GM12878 (cell line): ENCODE results near the gene CWC25. TPM values are rescaled to one million over a fixed set of nuclear protein-coding genes. Genes with fewer than 3 reads are reported as not detected.

Experiments used
- ATAC-seq: fragments of 200-7000 bp; cut with Tn5 transposase; 3 replicates; pipeline ENCODE4 v1.9.1; 2020; ENCODE audit warnings: mild to moderate bottlenecking, moderate library complexity
- BruUV-seq: library from RNA; stranded (reverse); fragments of 400-500 nt; replicated peaks from 2 replicates; lab custom pipeline; 2021; lab: Mats Ljungman, UMichigan
- CTCF ChIA-PET: fragments of 300-600 bp; sonication (Branson Sonifier 250); formaldehyde crosslinking; extraction: SDS; loops from one replicate; lab custom pipeline; 2021; ENCODE audit warnings: inconsistent platforms; lab: Yijun Ruan, JAX
- POLR2A ChIA-PET: fragments of 350-600 bp; formaldehyde crosslinking; extraction: SDS; loops from one replicate; lab custom pipeline; 2021; ENCODE audit warnings: inconsistent platforms; lab: Charles Lee
- RAD21 ChIA-PET: fragments of 300-600 bp; sonication (Branson Sonifier 250); formaldehyde crosslinking; loops from one replicate; lab custom pipeline; 2023; ENCODE audit warnings: antibody characterized with exemption; ENCODE audit not compliant: unreplicated experiment; lab: Charles Lee
- SMC1A ChIA-PET: fragments of 300-600 bp; sonication (Branson Sonifier 250); formaldehyde crosslinking; loops from one replicate; lab custom pipeline; 2023; ENCODE audit not compliant: unreplicated experiment, uncharacterized antibody; lab: Charles Lee
- DNase-seq: peaks from one replicate; pipeline ENCODE4 v3.0.0-alpha.2; 2011; ENCODE audit warnings: low read depth, low spot score
- FAIRE-seq: peaks from 3 replicates; lab custom pipeline; 2011; peaks lifted over from hg19 to GRCh38; lab: Jason Lieb, UNC
- H2AFZ ChIP-seq: 2 replicates; pipeline ENCODE4 v1.6.0; 2011; ENCODE audit warnings: low read depth, low read length, control low read depth; ENCODE audit not compliant: control insufficient read depth
- H3K27ac ChIP-seq: 2 replicates; pipeline ENCODE4 v1.5.1; 2011; ENCODE audit warnings: control low read depth; ENCODE audit not compliant: control insufficient read depth, insufficient read depth
- H3K27me3 ChIP-seq, 2 experiments: replicated peaks in 1 of 2; 2 replicates each; pipeline versions ENCODE4 v1.6.0 to v1.6.1; 2011; ENCODE audit warnings: low read length in 1 of 2; ENCODE audit not compliant: control insufficient read depth in 2 of 2, insufficient read depth in 2 of 2
- H3K36me3 ChIP-seq, 2 experiments: 2 replicates each; pipeline ENCODE4 v1.5.1; 2011; ENCODE audit warnings: low read length in 1 of 2; ENCODE audit not compliant: control insufficient read depth in 2 of 2, insufficient read depth in 2 of 2
- H3K4me1 ChIP-seq: 2 replicates; pipeline ENCODE4 v1.6.1; 2011; ENCODE audit warnings: mild to moderate bottlenecking, low read length, moderate library complexity, mixed read lengths; ENCODE audit not compliant: control insufficient read depth, insufficient read depth
- H3K4me2 ChIP-seq: 2 replicates; pipeline ENCODE4 v1.6.0; 2011; ENCODE audit warnings: control low read depth; ENCODE audit not compliant: control insufficient read depth, insufficient read depth
- H3K4me3 ChIP-seq: fragments of 200-600 bp; sonication (generic); 2 replicates; pipeline ENCODE4 v1.5.1; 2016
- H3K79me2 ChIP-seq: 2 replicates; pipeline ENCODE4 v1.6.0; 2011; ENCODE audit warnings: low read length; ENCODE audit not compliant: control insufficient read depth, insufficient read depth
- H3K9ac ChIP-seq: 2 replicates; pipeline ENCODE4 v1.8.0; 2011; ENCODE audit warnings: low read length, control low read depth, mixed read lengths; ENCODE audit not compliant: control insufficient read depth, insufficient read depth
- H3K9me3 ChIP-seq: replicated peaks from 3 replicates; pipeline ENCODE4 v1.5.1; 2011; ENCODE audit warnings: mild to moderate bottlenecking, low read length; ENCODE audit not compliant: control insufficient read depth, insufficient read depth
- H4K20me1 ChIP-seq: 2 replicates; pipeline ENCODE4 v1.6.0; 2011; ENCODE audit not compliant: control insufficient read depth, insufficient read depth
- CREM ChIP-seq: IDR thresholded peaks from 2 replicates; pipeline ENCODE4 v1.6.1; 2014; ENCODE audit warnings: antibody characterized with exemption, low read depth
- ETV6 ChIP-seq, 2 experiments: fragments of 450-650 bp in 1 of 2; IDR thresholded peaks in 1 of 2; conservative IDR thresholded peaks in 1 of 2; 2 replicates each; pipeline ENCODE4 v1.6.1; 2014; ENCODE audit warnings: antibody characterized with exemption in 1 of 2, borderline replicate concordance in 1 of 2, low read depth in 1 of 2, mild to moderate bottlenecking in 1 of 2, moderate library complexity in 1 of 2
- KDM1A ChIP-seq: fragments of 200-600 bp; sonication (generic); IDR thresholded peaks from 2 replicates; pipeline ENCODE4 v1.6.1; 2016; ENCODE audit warnings: borderline replicate concordance
- RB1 ChIP-seq: fragments of 450-650 bp; formaldehyde crosslinking; IDR thresholded peaks from 2 replicates; pipeline ENCODE4 v1.6.1; 2017; ENCODE audit warnings: mild to moderate bottlenecking, borderline replicate concordance
- RFX5 ChIP-seq: IDR thresholded peaks from 2 replicates; pipeline ENCODE4 v1.6.1; 2011; ENCODE audit warnings: low read depth, low read length, improper control_type of control experiment
- SUPT20H ChIP-seq: IDR thresholded peaks from 2 replicates; pipeline ENCODE4 v1.6.1; 2011; ENCODE audit warnings: low read depth, mild to moderate bottlenecking, low read length, moderate library complexity, borderline replicate concordance; ENCODE audit not compliant: control insufficient read depth
- WGBS: methylation state at CpG from one replicate; pipeline ENCODE4 v1.1.6; 2016; ENCODE audit warnings: low lambda C conversion rate; ENCODE audit not compliant: insufficient replicate concordance, insufficient coverage; ENCODE audit errors: missing lambda C conversion rate; 5-methylcytosine and 5-hydroxymethylcytosine counted together
- in situ Hi-C: fragments of 300-500 bp; cut with MboI; formaldehyde crosslinking; loops from 9 replicates; pipeline ENCODE4 v1.14.3; 2018; ENCODE audit warnings: mixed read lengths
- intact Hi-C: fragments of 100-400 bp; cut with micrococcal nuclease; formaldehyde crosslinking; loops from one replicate; pipeline ENCODE4 v1.14.2; 2022; ENCODE audit not compliant: unreplicated experiment
- polyA plus RNA-seq, 11 experiments: library from polyadenylated mRNA; depleted of rRNA in 4 of 11; unstranded in 6 of 11; stranded (reverse) in 5 of 11; fragments of >200 nt; fragmentation: Nextera tagmentation in 4 of 11; fragmentation: Illumina TruSeq in 1 of 11; extraction: Ambion mirVana in 4 of 11; extraction: Trizol in 1 of 11; gene quantifications; 1 replicate in 1 of 11; 2 replicates in 10 of 11; pipeline versions ENCODE4 v1.2.1 to v1.2.3, GENCODE V29; 2011 to 2016; ENCODE audit warnings: inconsistent platforms in 2 of 11, missing spikeins in 2 of 11, low read depth in 1 of 11
- total RNA-seq, 4 experiments: library from RNA; depleted of rRNA in 3 of 4; stranded (reverse); fragments of >200 nt in 3 of 4; fragmentation: Illumina TruSeq in 1 of 4; extraction: Trizol in 1 of 4; gene quantifications; 2 replicates each; pipeline versions ENCODE4 v1.2.1 to v1.2.3, GENCODE V29; 2013 to 2021
- TF ChIP-seq, protein P1 (sequence below): IDR thresholded peaks from 2 replicates; pipeline ENCODE4 v1.6.1; 2011; ENCODE audit warnings: borderline replicate concordance, low read depth, mild to moderate bottlenecking, moderate library complexity, mixed read lengths, low read length; ENCODE audit not compliant: insufficient read depth; ENCODE audit errors: extremely low read length
- TF ChIP-seq, protein P2 (sequence below): fragments of 450-650 bp; formaldehyde crosslinking; IDR thresholded peaks from 2 replicates; pipeline ENCODE4 v1.4.0; 2020; ENCODE audit warnings: mild to moderate bottlenecking, moderate library complexity
- TF ChIP-seq, protein P3 (sequence below): IDR thresholded peaks from 2 replicates; pipeline ENCODE4 v1.6.1; 2012; ENCODE audit warnings: low read depth, low read length, improper control_type of control experiment
- TF ChIP-seq, protein P4 (sequence below): IDR thresholded peaks from 2 replicates; pipeline ENCODE4 v1.6.1; 2012; ENCODE audit warnings: low read length, inconsistent platforms
- TF ChIP-seq, protein P5 (sequence below): IDR thresholded peaks from 2 replicates; pipeline ENCODE4 v1.6.1; 2012; ENCODE audit warnings: low read depth, low read length, improper control_type of control experiment

Gene CWC25
- total and polyA plus RNA-seq, 10 of the 15 experiments (the other 5 are each of a cell fraction or from before 2014, with no cell fraction given): 14.7 to 29.7 (median 22.9) TPM

DNA sequence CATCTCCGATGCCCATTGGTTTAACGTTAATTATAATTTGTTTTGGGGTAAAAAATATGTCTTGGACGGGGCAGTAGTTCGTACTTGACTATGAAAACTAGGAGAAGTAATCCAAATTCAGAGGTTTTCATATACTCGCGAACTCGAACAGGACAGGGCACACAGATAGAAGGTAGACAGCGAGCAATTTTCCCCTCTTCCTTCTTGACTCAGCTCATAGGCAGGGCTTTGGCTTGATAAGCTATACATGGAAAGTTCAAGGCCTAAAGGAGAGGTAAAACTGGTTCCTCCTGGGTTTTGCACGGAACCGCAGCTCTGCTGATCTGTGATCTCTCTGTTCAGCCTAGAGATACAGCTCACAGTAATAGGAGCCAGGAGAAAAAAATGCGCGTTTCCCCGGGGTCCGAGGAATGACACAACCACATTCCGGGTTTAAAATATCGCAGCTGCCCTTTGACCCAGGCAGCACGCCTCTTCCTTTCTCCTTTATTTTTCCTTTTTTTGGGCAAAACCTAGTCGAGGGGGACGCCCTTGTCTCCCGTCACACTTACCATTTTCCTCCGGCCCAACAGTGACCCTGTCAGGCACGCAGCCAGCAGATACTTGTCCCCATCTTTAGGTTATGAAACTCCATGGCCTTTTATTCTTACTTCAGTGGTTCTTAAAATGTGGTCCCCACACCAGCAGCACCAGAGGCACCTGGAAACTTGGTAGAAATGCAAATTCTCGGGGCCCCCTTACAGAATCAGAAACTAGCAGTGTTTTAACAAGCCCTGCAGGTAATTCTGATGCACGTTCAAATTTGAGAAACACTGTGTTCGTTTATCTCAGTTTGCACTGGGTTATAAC is 43.1 kb upstream of the CWC25 start:
- peak overlapping the region; percentile 83 for H3K4me2 ChIP-seq
- POLR2A ChIA-PET: interaction anchor here (0.7 to 6.3 kb wide), 9 partner anchors 14 to 117 kb away, joined by 3 to 61 read pairs (median 5); partner anchors contain the start of genes PIP4K2B, PSMB3 and RPL23
- peak; percentile 4 for ATAC-seq
- peaks cover 24% of the 10 kb centered on the region for H3K4me1 ChIP-seq
- intact Hi-C loops: loop anchor here (2.0 to 10.0 kb wide), 4 partner anchors 15 to 284 kb away; partner anchors contain the start of genes EPOP, PLXDC1, PSMB3 and RPL23
- TSS peak; percentile 84 for BruUV-seq
- WGBS: 1% methylated on average over 25 of the region's 25 CpGs
- peaks cover 32% of the 10 kb centered on the region for H3K79me2 ChIP-seq
- H2AFZ ChIP-seq: peak overlapping the region; percentile 80
- H3K27me3 ChIP-seq: no peaks in the 10 kb centered on the region
- SMC1A ChIA-PET: interaction anchor here (1.2 to 3.4 kb wide), 7 partner anchors 10 to 193 kb away, joined by 3 to 20 read pairs (median 7); partner anchors contain the start of gene RPL23
- H3K4me3 ChIP-seq: peak overlapping the region; percentile 87
- RAD21 ChIA-PET: interaction anchor here (0.9 to 4.9 kb wide), 10 partner anchors 14 to 285 kb away, joined by 3 to 33 read pairs (median 5); partner anchors contain the start of genes EPOP, PIP4K2B, PSMB3 and RPL23
- peak overlapping the region; percentile 93 for H3K9ac ChIP-seq
- H4K20me1 ChIP-seq: peaks cover 9% of the 10 kb centered on the region; the same call in 1 of the 2 replicates
- in situ Hi-C loops: no loop called here
- H3K36me3 ChIP-seq: peaks cover 0 to 9% of the 10 kb centered on the region in 2 experiments; a peak in 1 of 4 replicates
- DNase-seq: peak; percentile 51
- H3K27ac ChIP-seq: peak overlapping the region; percentile 98
- H3K9me3 ChIP-seq: no peaks in the 10 kb centered on the region
- CTCF ChIA-PET: interaction anchor here (0.6 to 5.4 kb wide), 10 partner anchors 9 to 285 kb away, joined by 3 to 27 read pairs (median 5); partner anchors contain the start of genes EPOP and RPL23
- FAIRE-seq: peak; percentile 72
- TF ChIP-seq SUPT20H: no peak
- TF ChIP-seq, protein P1, sequence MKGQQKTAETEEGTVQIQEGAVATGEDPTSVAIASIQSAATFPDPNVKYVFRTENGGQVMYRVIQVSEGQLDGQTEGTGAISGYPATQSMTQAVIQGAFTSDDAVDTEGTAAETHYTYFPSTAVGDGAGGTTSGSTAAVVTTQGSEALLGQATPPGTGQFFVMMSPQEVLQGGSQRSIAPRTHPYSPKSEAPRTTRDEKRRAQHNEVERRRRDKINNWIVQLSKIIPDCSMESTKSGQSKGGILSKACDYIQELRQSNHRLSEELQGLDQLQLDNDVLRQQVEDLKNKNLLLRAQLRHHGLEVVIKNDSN: no peak
- TF ChIP-seq, protein P2, sequence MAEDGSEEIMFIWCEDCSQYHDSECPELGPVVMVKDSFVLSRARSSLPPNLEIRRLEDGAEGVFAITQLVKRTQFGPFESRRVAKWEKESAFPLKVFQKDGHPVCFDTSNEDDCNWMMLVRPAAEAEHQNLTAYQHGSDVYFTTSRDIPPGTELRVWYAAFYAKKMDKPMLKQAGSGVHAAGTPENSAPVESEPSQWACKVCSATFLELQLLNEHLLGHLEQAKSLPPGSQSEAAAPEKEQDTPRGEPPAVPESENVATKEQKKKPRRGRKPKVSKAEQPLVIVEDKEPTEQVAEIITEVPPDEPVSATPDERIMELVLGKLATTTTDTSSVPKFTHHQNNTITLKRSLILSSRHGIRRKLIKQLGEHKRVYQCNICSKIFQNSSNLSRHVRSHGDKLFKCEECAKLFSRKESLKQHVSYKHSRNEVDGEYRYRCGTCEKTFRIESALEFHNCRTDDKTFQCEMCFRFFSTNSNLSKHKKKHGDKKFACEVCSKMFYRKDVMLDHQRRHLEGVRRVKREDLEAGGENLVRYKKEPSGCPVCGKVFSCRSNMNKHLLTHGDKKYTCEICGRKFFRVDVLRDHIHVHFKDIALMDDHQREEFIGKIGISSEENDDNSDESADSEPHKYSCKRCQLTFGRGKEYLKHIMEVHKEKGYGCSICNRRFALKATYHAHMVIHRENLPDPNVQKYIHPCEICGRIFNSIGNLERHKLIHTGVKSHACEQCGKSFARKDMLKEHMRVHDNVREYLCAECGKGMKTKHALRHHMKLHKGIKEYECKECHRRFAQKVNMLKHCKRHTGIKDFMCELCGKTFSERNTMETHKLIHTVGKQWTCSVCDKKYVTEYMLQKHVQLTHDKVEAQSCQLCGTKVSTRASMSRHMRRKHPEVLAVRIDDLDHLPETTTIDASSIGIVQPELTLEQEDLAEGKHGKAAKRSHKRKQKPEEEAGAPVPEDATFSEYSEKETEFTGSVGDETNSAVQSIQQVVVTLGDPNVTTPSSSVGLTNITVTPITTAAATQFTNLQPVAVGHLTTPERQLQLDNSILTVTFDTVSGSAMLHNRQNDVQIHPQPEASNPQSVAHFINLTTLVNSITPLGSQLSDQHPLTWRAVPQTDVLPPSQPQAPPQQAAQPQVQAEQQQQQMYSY: no peak
- no peak for TF ChIP-seq RFX5
- TF ChIP-seq, protein P3, sequence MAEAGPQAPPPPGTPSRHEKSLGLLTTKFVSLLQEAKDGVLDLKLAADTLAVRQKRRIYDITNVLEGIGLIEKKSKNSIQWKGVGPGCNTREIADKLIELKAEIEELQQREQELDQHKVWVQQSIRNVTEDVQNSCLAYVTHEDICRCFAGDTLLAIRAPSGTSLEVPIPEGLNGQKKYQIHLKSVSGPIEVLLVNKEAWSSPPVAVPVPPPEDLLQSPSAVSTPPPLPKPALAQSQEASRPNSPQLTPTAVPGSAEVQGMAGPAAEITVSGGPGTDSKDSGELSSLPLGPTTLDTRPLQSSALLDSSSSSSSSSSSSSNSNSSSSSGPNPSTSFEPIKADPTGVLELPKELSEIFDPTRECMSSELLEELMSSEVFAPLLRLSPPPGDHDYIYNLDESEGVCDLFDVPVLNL: no peak
- TF ChIP-seq RB1: no peak
- TF ChIP-seq ETV6 (conservative IDR thresholded peaks at IDR 0.05 in 1 of 2, IDR thresholded peaks at IDR 0.05 in 1 of 2; ENCODE audit: borderline replicate concordance in 1 of 2, low read depth in 1 of 2): peak in 1 of 2 experiments; percentile 5; a peak in 1 of 4 replicates
- TF ChIP-seq, protein P4, sequence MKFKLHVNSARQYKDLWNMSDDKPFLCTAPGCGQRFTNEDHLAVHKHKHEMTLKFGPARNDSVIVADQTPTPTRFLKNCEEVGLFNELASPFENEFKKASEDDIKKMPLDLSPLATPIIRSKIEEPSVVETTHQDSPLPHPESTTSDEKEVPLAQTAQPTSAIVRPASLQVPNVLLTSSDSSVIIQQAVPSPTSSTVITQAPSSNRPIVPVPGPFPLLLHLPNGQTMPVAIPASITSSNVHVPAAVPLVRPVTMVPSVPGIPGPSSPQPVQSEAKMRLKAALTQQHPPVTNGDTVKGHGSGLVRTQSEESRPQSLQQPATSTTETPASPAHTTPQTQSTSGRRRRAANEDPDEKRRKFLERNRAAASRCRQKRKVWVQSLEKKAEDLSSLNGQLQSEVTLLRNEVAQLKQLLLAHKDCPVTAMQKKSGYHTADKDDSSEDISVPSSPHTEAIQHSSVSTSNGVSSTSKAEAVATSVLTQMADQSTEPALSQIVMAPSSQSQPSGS: peak; percentile 12; the same call in 1 of the 2 replicates
- no peak for TF ChIP-seq KDM1A
- no peak for TF ChIP-seq CREM
- TF ChIP-seq, protein P5, sequence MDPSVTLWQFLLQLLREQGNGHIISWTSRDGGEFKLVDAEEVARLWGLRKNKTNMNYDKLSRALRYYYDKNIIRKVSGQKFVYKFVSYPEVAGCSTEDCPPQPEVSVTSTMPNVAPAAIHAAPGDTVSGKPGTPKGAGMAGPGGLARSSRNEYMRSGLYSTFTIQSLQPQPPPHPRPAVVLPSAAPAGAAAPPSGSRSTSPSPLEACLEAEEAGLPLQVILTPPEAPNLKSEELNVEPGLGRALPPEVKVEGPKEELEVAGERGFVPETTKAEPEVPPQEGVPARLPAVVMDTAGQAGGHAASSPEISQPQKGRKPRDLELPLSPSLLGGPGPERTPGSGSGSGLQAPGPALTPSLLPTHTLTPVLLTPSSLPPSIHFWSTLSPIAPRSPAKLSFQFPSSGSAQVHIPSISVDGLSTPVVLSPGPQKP: no peak
